Spleen (tissue), 11 donors: ENCODE results near the gene MREG. TPM values are rescaled to one million over a fixed set of nuclear protein-coding genes. Genes with fewer than 3 reads are reported as not detected.

Experiments
- DNase-seq: peaks from one replicate; pipeline ENCODE4 v3.0.0-alpha.2; 2020
- H3K27ac ChIP-seq, 8 donors: fragments of 200-600 bp; sonication (generic) in 7 of 8; 1 replicate in 4 of 8; 2 replicates in 4 of 8; pipeline versions ENCODE4 v1.5.0 to v1.8.0; 2016 to 2021; ENCODE audit warnings: inconsistent platforms in 4 of 8, mild to moderate bottlenecking in 4 of 8, moderate library complexity in 1 of 8
- H3K27me3 ChIP-seq, 7 donors: fragments of 200-600 bp; sonication (generic) in 6 of 7; replicated peaks in 1 of 7; 1 replicate in 4 of 7; 2 replicates in 3 of 7; pipeline versions ENCODE4 v1.5.0 to v1.8.0; 2016 to 2021; ENCODE audit warnings: inconsistent platforms in 3 of 7, mild to moderate bottlenecking in 1 of 7
- H3K36me3 ChIP-seq, 6 donors: fragments of 200-600 bp; sonication (generic) in 5 of 6; 1 replicate in 4 of 6; 2 replicates in 2 of 6; pipeline versions ENCODE4 v1.5.0 to v1.8.0; 2016 to 2021; ENCODE audit warnings: inconsistent platforms in 2 of 6
- H3K4me1 ChIP-seq, 6 donors: fragments of 200-600 bp; sonication (generic) in 5 of 6; 1 replicate in 3 of 6; 2 replicates in 3 of 6; pipeline versions ENCODE4 v1.5.0 to v1.8.0; 2016 to 2021; ENCODE audit warnings: inconsistent platforms in 3 of 6
- H3K4me3 ChIP-seq, 8 donors: fragments of 200-600 bp; sonication (generic) in 7 of 8; 1 replicate in 4 of 8; 2 replicates in 4 of 8; pipeline versions ENCODE4 v1.5.0 to v1.8.0; 2016 to 2021; ENCODE audit warnings: inconsistent platforms in 4 of 8, mild to moderate bottlenecking in 4 of 8, moderate library complexity in 2 of 8
- H3K9me3 ChIP-seq, 8 donors: fragments of 200-600 bp; sonication (generic) in 7 of 8; 1 replicate in 4 of 8; 2 replicates in 4 of 8; pipeline versions ENCODE4 v1.5.0 to v1.8.0; 2016 to 2021; ENCODE audit warnings: inconsistent platforms in 4 of 8
- POLR2A ChIP-seq, 3 donors: fragments of 450-650 bp; IDR thresholded peaks; one replicate each; pipeline ENCODE4 v1.5.1; 2017; ENCODE audit warnings: antibody characterized with exemption in 3 of 3, mild to moderate bottlenecking in 1 of 3
- POLR2AphosphoS5 ChIP-seq, 3 donors: sonication (generic); formaldehyde crosslinking; IDR thresholded peaks; one replicate each; pipeline ENCODE4 v1.5.1; 2017; ENCODE audit warnings: antibody characterized with exemption in 3 of 3
- WGBS, 5 donors: extraction: QIAGEN DNeasy Blood & Tissue Kit in 3 of 5; methylation state at CpG; one replicate each; pipeline versions ENCODE4 v1.1.5 to v1.1.7; 2013 to 2018; 5-methylcytosine and 5-hydroxymethylcytosine counted together
- intact Hi-C: fragments of 100-400 bp; cut with DNase I; formaldehyde crosslinking; loops from one replicate; pipeline ENCODE4 v1.15.0; 2023; ENCODE audit warnings: low total_unique reads
- polyA plus RNA-seq, 3 donors: library from polyadenylated mRNA; stranded (reverse); fragments of 200-250 nt; gene quantifications; one replicate each; pipeline ENCODE4 v1.2.1, GENCODE V29; 2013
- total RNA-seq, 7 donors: library from RNA; depleted of rRNA in 3 of 7; stranded (reverse); fragments of >200 nt in 3 of 7; fragmentation: NEBNext Ultra II Directional in 4 of 7; extraction: Animal tissue kit (Norgen Biotek cat#: 25700) in 4 of 7; gene quantifications; one replicate each; pipeline versions ENCODE4 v1.1.0 to v1.2.1, GENCODE V29; 2016 to 2021
- TF ChIP-seq, protein P1 (sequence below), 11 experiments: fragments of 200-600 bp in 7 of 11; fragments of 450-650 bp in 4 of 11; sonication (generic) in 4 of 11; IDR thresholded peaks in 8 of 11; conservative IDR thresholded peaks in 3 of 11; 1 replicate in 7 of 11; 2 replicates in 4 of 11; pipeline versions ENCODE4 v1.4.0 to v1.8.0; 2016 to 2021; ENCODE audit warnings: antibody characterized with exemption in 11 of 11, inconsistent platforms in 4 of 11, mild to moderate bottlenecking in 1 of 11
- donor health status: healthy with polysubstance abuse.
- donor health status: DM: no; HTN: no; CAD: no; lungs with moderate emphysema.
- donor health status: DM: no; HTN: no; CAD: no.
- donor health status: Bipolar disorder and iron deficiency.
- donor health status: healthy.
- donor health status: DM: no; HTN: no; CAD: no.
- donor health status: DM: yes; HTN: yes; CAD: no.

MREG gene
- total and polyA plus RNA-seq, 10 donors: 4.5 to 8.3 (median 6.6) TPM

- TF ChIP-seq, protein P1, sequence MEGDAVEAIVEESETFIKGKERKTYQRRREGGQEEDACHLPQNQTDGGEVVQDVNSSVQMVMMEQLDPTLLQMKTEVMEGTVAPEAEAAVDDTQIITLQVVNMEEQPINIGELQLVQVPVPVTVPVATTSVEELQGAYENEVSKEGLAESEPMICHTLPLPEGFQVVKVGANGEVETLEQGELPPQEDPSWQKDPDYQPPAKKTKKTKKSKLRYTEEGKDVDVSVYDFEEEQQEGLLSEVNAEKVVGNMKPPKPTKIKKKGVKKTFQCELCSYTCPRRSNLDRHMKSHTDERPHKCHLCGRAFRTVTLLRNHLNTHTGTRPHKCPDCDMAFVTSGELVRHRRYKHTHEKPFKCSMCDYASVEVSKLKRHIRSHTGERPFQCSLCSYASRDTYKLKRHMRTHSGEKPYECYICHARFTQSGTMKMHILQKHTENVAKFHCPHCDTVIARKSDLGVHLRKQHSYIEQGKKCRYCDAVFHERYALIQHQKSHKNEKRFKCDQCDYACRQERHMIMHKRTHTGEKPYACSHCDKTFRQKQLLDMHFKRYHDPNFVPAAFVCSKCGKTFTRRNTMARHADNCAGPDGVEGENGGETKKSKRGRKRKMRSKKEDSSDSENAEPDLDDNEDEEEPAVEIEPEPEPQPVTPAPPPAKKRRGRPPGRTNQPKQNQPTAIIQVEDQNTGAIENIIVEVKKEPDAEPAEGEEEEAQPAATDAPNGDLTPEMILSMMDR (IDR thresholded peaks at IDR 0.05 in 8 of 11, conservative IDR thresholded peaks at IDR 0.05 in 3 of 11): no peak
- no peak for TF ChIP-seq POLR2A (IDR thresholded peaks at IDR 0.05)
- no peak for TF ChIP-seq POLR2AphosphoS5 (IDR thresholded peaks at IDR 0.05)
- Histone ChIP-seq H3K27me3 (no peaks in the 10 kb centered on the region), H3K27ac (no peak overlapping the region), H3K4me1 (no peaks in the 10 kb centered on the region), H3K36me3 (peaks cover 0 to 23% (median 0%) of the 10 kb centered on the region in 6 donors), H3K9me3 (no peaks in the 10 kb centered on the region), H3K4me3 (no peak overlapping the region)
- 89 to 98% (median 93%) methylated on average over 6 of the region's 6 CpGs for WGBS, 5 donors
- DNase-seq: no peak
- intact Hi-C loops: no loop called here
Observed at GRCh38 chr2:215969131-215969841, 44.1 kb downstream of the MREG start.

DNA sequence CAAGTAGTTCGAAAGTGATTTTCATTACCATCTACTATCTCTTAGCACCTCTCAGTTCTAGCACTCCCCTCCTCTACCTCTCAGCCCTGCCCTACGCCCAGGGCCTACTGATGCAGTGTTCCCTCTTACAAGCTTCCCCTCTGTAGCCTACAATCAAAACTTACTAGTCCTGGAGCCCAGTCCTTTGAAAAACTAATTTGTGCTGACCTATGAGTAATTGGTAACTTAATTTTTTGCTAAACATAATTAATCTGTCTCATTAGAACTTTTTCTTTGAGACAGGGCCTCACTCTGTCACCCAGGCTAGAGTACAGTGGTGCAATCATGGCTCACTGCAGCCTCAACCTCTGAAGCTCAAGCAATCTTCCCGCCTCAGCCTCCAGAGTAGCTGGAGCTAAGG lies 44.9 kb downstream of the MREG start:
- 74 to 96% (median 91%) methylated on average over 3 of the region's 3 CpGs for WGBS, 5 donors
- H3K36me3 ChIP-seq: peaks cover 0 to 20% (median 0%) of the 10 kb centered on the region in 6 donors
- H3K9me3 ChIP-seq: no peaks in the 10 kb centered on the region
- no peak overlapping the region for H3K4me3 ChIP-seq
- H3K27me3 ChIP-seq: no peaks in the 10 kb centered on the region
- H3K27ac ChIP-seq: no peak overlapping the region
- intact Hi-C loops: no loop called here
- H3K4me1 ChIP-seq: no peaks in the 10 kb centered on the region
- TF ChIP-seq POLR2AphosphoS5 (IDR thresholded peaks at IDR 0.05): no peak
- TF ChIP-seq, protein P1 (IDR thresholded peaks at IDR 0.05 in 8 of 11, conservative IDR thresholded peaks at IDR 0.05 in 3 of 11): no peak
- no peak for TF ChIP-seq POLR2A (IDR thresholded peaks at IDR 0.05)
- no peak for DNase-seq

DNA sequence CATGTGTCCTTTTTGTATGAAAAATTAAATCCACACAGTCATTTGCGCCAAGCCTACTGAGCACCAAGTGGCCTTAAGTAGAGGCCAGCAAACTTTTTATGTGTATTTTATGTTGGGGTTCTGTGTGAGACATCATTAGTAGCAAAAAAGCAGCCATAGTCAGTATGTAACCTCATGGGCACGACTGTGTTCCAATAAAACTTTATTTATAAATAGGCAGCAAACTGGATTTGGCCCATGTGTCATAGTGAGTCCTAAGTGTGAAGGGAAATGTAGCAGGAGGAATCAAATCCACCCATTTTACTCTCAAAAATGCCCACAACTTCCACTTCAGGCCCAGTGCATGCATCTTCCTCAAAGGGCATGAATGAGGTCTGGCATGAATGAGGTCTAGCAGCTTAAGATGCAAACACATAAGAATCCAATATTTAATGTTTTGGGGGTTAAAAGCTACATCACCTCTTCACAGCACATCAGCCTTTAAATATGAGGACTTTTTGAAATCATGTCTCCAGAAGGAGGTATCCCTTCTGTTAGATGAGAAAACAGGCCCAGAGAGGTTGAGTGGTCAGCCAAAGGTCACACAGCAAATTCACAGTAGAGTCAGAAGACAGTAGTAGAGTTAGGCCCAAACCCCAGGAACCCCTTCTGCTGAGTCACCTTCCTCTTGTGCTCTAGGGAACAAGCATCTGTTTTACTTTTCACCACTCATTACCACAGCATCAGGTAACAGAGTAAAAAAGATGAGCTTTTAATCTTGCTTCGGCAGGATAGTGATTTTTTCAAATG lies 45.6 kb downstream of the MREG start:
- Histone ChIP-seq H3K27ac (no peak overlapping the region), H3K9me3 (no peaks in the 10 kb centered on the region), H3K4me3 (no peak overlapping the region), H3K27me3 (no peaks in the 10 kb centered on the region), H3K36me3 (peaks cover 0 to 13% (median 0%) of the 10 kb centered on the region in 6 donors), H3K4me1 (no peaks in the 10 kb centered on the region)
- intact Hi-C loops: no loop called here
- DNase-seq: no peak
- TF ChIP-seq POLR2AphosphoS5 (IDR thresholded peaks at IDR 0.05) (no peak), POLR2A (IDR thresholded peaks at IDR 0.05) (no peak)
- TF ChIP-seq, protein P1 (IDR thresholded peaks at IDR 0.05 in 8 of 11, conservative IDR thresholded peaks at IDR 0.05 in 3 of 11): no peak
- WGBS, 5 donors: 74 to 83% (median 80%) methylated on average over 3 of the region's 3 CpGs

GRCh38 chr2:215966951-215967350 lies 46.4 kb downstream of the MREG start:
- WGBS, 5 donors: 78 to 87% (median 82%) methylated on average over 3 of the region's 3 CpGs
- intact Hi-C loops: no loop called here
- Histone ChIP-seq H3K9me3 (no peaks in the 10 kb centered on the region), H3K27ac (no peak overlapping the region), H3K4me1 (no peaks in the 10 kb centered on the region), H3K4me3 (no peak overlapping the region), H3K36me3 (peaks cover 0 to 10% (median 0%) of the 10 kb centered on the region in 6 donors), H3K27me3 (no peaks in the 10 kb centered on the region)
- TF ChIP-seq POLR2AphosphoS5 (IDR thresholded peaks at IDR 0.05) (no peak), POLR2A (IDR thresholded peaks at IDR 0.05) (no peak)
- TF ChIP-seq, protein P1 (IDR thresholded peaks at IDR 0.05 in 8 of 11, conservative IDR thresholded peaks at IDR 0.05 in 3 of 11): no peak
- no peak for DNase-seq
